C4-2B (cell line): ENCODE measurements around the gene AGXT2.

Experiments used
- ZFX ChIP-seq: fragments of 450-650 bp; IDR thresholded peaks from 2 replicates; pipeline ENCODE4 v1.6.1; 2017
- TF ChIP-seq, protein P1 (sequence below): fragments of 450-650 bp; conservative IDR thresholded peaks from 2 replicates; pipeline ENCODE4 v1.5.1; 2017; ENCODE audit warnings: mild to moderate bottlenecking

DNA sequence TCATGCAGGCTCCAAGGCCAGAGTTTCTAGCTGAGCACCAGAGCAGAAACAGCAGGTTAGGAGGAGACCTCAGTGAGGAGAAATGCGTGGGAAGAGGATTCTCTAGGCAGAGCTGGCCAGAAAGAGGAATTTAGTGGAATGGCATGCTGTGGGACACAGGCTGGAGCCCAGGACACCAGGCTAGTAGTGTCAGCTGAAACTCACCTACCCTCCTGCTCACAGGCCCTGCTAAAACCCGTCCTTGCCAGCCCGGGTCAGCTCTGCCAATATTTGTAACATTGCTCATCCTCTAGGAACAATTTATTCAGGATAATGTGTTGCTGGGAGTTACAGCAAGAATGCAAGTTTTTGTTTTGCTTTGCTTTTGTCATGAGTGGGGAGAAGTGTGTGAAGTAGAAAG, 40.2 kb upstream of the AGXT2 start:
- TF ChIP-seq, protein P1, sequence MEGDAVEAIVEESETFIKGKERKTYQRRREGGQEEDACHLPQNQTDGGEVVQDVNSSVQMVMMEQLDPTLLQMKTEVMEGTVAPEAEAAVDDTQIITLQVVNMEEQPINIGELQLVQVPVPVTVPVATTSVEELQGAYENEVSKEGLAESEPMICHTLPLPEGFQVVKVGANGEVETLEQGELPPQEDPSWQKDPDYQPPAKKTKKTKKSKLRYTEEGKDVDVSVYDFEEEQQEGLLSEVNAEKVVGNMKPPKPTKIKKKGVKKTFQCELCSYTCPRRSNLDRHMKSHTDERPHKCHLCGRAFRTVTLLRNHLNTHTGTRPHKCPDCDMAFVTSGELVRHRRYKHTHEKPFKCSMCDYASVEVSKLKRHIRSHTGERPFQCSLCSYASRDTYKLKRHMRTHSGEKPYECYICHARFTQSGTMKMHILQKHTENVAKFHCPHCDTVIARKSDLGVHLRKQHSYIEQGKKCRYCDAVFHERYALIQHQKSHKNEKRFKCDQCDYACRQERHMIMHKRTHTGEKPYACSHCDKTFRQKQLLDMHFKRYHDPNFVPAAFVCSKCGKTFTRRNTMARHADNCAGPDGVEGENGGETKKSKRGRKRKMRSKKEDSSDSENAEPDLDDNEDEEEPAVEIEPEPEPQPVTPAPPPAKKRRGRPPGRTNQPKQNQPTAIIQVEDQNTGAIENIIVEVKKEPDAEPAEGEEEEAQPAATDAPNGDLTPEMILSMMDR: no peak
- no peak for TF ChIP-seq ZFX
